ENCODE results near the gene MRGPRX4.
"Not testable (repeated sequence)": the region's sequence is repeated elsewhere in the genome, so short reads cannot be mapped to it uniquely, and the experiment has no call there.

The MRGPRX4 gene
- 0 reads per million in 2 donors for total RNA-seq

GRCh38 chr11:18172666-18173065 lies at the start of gene MRGPRX4:
MRGPRX4 (plus strand) TSS chr11:18172837; CDS start chr11:18173257, 420 bp downstream.
- DNase-seq = no peak

- not testable (repeated sequence) for DNase-seq
Observed at GRCh38 chr11:18131115-18131514, 41.5 kb upstream of the MRGPRX4 start.

GRCh38 chr11:18132341-18132740 lies 40.3 kb upstream of the MRGPRX4 start, which contains the start of gene MRGPRX3:
MRGPRX3 (plus strand) TSS chr11:18132571; CDS start chr11:18137203, 4,632 bp downstream.
- no peak for DNase-seq

GRCh38 chr11:18135308-18135707 lies 37.3 kb upstream of the MRGPRX4 start:
- DNase-seq = no peak

- DNase-seq = no peak
Observed at GRCh38 chr11:18137186-18137800, 35.3 kb upstream of the MRGPRX4 start.

- DNase-seq = no peak
Observed at GRCh38 chr11:18140145-18140544, 32.5 kb upstream of the MRGPRX4 start.

GRCh38 chr11:18144243-18144642 lies 28.4 kb upstream of the MRGPRX4 start:
- no peak for DNase-seq

GRCh38 chr11:18145025-18145424 lies 27.6 kb upstream of the MRGPRX4 start:
- DNase-seq = no peak

- DNase-seq = no peak
Observed at GRCh38 chr11:18145837-18146236, 26.8 kb upstream of the MRGPRX4 start.

GRCh38 chr11:18151581-18151980 lies 21.1 kb upstream of the MRGPRX4 start:
- DNase-seq = no peak

GRCh38 chr11:18168372-18168771 lies 4.3 kb upstream of the MRGPRX4 start:
- no peak for DNase-seq

- DNase-seq = no peak
Observed at GRCh38 chr11:18171377-18172000, 1.1 kb upstream of the MRGPRX4 start.

GRCh38 chr11:18173225-18173866 lies 709 bp downstream of the MRGPRX4 start:
- no peak for DNase-seq

- DNase-seq = no peak
Observed at GRCh38 chr11:18188796-18189195, 16.2 kb downstream of the MRGPRX4 start.

GRCh38 chr11:18189476-18190245 lies 17.0 kb downstream of the MRGPRX4 start:
- DNase-seq = not testable (repeated sequence)

- DNase-seq = no peak
Observed at GRCh38 chr11:18191376-18191775, 18.7 kb downstream of the MRGPRX4 start.

GRCh38 chr11:18193010-18193409 lies 20.4 kb downstream of the MRGPRX4 start:
- no peak for DNase-seq

GRCh38 chr11:18196532-18196931 lies 23.9 kb downstream of the MRGPRX4 start:
- DNase-seq = no peak

GRCh38 chr11:18197738-18198137 lies 25.1 kb downstream of the MRGPRX4 start:
- DNase-seq = not testable (repeated sequence)

GRCh38 chr11:18203723-18204122 lies 31.1 kb downstream of the MRGPRX4 start:
- DNase-seq = no peak

GRCh38 chr11:18204220-18204619 lies 31.6 kb downstream of the MRGPRX4 start:
- DNase-seq = no peak

GRCh38 chr11:18204771-18205170 lies 32.1 kb downstream of the MRGPRX4 start:
- no peak for DNase-seq

GRCh38 chr11:18209058-18209457 lies 36.4 kb downstream of the MRGPRX4 start:
- no peak for DNase-seq

Measured in T-helper 9 cell (primary cell).